GM21576 (cell line): ENCODE measurements around the gene BANP.
"Not testable (repeated sequence)": the region's sequence is repeated elsewhere in the genome, so short reads cannot be mapped to it uniquely, and the experiment has no call there.

Source experiments
- ATAC-seq: cut with Tn5 transposase; IDR thresholded peaks from one replicate; pipeline ENCODE4 v1.9.1; 2021; ENCODE audit warnings: mild to moderate bottlenecking, moderate library complexity; ENCODE audit not compliant: unreplicated experiment

The BANP gene

GRCh38 chr16:88064011-88064888 is 113.0 kb downstream of the BANP start:
- no peak for ATAC-seq

- no peak for ATAC-seq
These were observed 113.9 kb downstream of the BANP start for GRCh38 chr16:88064889-88065746.

- no peak for ATAC-seq
These were observed 114.5 kb downstream of the BANP start for GRCh38 chr16:88065747-88066142.

GRCh38 chr16:88066234-88066633 is 115.0 kb downstream of the BANP start:
- ATAC-seq: no peak

- ATAC-seq: no peak
These were observed 115.7 kb downstream of the BANP start for GRCh38 chr16:88066680-88067529.

GRCh38 chr16:88067530-88068411 is 116.5 kb downstream of the BANP start:
- ATAC-seq: no peak

GRCh38 chr16:88068476-88069396 is 117.5 kb downstream of the BANP start:
- ATAC-seq: no peak

GRCh38 chr16:88069397-88070168 is 118.3 kb downstream of the BANP start:
- ATAC-seq: peak; percentile 94

- ATAC-seq: no peak
These were observed 119.1 kb downstream of the BANP start for GRCh38 chr16:88070341-88070740.

GRCh38 chr16:88070989-88071625 is 119.9 kb downstream of the BANP start:
- ATAC-seq: no peak

GRCh38 chr16:88071908-88072307 is 120.7 kb downstream of the BANP start:
- ATAC-seq: no peak

GRCh38 chr16:88072571-88073001 is 121.4 kb downstream of the BANP start:
- ATAC-seq: no peak

GRCh38 chr16:88073201-88073721 is 122.0 kb downstream of the BANP start:
- ATAC-seq: no peak

GRCh38 chr16:88074041-88074440 is 122.8 kb downstream of the BANP start:
- ATAC-seq: no peak

GRCh38 chr16:88076211-88076931 is 125.1 kb downstream of the BANP start:
- no peak for ATAC-seq

- ATAC-seq: not testable (repeated sequence)
These were observed 125.7 kb downstream of the BANP start for GRCh38 chr16:88076932-88077320.
